Activated gamma-delta T cell treated with Interleukin-2 at 50 U/mL for 16 hours (primary cell): ENCODE measurements around the gene VAV3.

Experiments used
- DNase-seq: peaks from one replicate; pipeline ENCODE4 v3.0.0-alpha.2; 2020

VAV3 gene

DNA sequence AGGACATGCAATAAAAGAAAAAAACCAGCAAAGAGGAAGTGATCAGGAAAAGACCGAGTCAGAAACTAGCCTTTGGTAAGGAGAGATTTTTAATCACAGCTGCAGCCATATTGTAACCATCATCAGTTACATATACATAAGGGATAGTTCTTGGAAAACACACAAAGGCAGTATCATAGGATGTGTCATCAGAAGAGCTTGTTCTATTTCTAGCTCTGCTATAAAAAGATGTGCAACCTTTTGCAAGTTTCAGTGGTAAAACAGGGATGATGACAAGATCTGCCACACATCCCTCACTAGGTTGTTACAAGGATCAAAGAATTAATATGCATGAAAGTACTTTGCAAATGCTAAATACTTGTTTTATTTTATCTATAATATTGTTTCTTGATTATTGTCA lies 342.0 kb downstream of the VAV3 start:
- no peak for DNase-seq

DNA sequence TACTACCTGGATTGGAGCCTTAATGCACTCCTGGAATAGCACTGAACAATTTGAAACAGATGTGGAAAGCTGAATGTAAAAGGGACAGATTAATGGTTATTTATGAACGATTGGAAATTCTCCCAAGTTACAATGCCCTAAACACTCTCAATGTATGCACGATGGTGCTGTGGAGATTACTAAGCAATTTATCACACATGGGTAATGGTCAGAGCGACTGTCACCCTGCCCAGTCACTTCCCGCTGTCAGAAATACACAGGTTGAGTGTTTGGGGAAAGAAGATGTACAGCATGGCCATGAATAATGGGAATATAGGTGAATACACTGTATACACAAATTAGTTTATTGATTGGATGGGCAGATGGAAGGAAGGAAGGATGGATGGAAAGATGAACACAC lies 342.4 kb downstream of the VAV3 start:
- DNase-seq: no peak

DNA sequence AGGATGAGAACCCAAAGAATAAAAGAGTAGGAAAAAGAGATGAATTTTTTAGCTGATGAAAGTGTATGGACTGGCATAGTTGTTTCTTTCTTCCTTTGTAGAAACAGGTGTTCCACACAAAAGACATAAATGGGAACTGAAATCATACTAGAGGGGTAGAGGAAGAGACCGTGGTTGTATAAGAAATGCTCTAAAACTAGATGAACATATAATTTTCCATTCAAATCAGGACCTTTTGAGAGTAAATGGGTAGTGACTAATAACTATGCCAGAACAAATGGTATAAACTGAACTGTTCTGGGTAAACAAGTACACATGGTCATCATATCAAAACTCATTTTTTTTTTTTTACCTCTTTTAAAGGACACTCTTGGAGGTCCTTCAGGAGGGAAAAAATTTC lies 344.2 kb downstream of the VAV3 start:
- DNase-seq: no peak

DNA sequence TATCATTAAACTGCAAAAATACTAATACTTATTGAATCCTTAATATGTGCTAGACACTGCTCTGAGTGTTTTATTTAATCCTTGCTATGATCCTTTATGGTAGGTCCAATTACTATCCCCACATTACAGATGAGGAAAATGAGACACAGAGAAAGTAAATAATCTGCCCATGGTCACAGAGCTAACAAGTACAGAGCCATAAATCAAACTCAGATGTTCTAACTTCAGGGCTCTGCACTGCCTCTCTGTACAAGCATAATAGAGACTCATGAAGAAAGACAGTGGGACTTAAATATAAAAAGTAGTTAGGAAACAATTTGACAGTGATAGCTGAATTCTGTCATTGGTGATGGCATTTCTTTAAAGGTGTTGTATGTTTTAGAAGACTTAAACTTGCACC lies 346.4 kb downstream of the VAV3 start:
- DNase-seq: no peak

DNA sequence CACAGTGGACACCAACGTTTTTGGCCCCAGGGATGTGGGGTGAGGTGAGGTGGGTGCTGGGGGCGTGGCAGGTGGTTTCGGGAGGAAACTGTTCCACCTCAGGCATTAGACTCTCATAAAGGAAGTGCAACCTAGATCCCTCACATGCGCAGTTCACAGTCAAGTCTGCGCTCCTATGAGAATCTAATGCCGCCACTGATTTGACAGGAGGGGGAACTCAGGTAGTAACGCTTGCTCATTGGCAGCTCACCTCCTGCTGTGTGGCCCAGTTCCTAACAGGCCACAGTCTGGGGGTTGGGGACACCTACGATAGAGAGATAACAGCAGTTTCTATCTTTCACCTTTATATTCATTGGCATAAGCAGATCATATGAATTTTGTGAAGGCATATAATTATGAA lies 347.1 kb downstream of the VAV3 start:
- DNase-seq: no peak

DNA sequence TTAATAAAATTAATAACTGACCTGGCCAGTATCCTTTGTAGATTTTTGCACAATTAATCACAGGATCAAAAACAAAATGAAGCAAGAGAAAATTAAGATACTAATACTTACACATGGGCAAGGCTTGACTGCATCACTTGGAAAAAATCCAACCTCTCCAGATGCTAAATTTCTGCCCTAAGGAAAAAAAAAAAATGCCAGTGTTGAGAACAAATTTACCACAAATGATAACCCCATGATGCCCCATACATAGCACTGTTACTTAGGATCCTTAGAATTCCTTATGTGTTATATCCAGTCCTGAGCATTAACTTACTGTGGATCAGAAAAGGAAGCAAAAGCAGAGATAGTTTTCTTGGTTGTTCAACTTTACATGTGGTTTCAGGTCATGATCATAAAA lies 347.5 kb downstream of the VAV3 start:
- no peak for DNase-seq

DNA sequence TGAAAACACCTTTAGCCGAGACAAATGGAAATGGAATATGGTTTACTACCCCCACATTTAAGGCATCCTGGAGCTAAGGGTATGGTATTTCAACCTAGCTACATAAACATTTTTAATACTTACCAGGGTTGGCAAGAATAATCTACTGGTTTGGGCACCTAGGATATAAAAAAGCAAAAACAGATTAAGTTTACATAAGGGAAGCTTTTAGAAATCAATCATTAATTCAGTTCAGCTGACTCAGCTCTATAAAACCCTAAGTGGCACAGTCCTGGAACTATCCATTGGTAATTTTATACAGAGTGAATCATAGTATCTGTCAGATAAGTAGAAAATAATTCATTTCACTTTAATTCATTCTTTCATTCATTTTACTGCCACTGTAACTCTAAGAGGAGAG lies 355.2 kb downstream of the VAV3 start:
- no peak for DNase-seq

DNA sequence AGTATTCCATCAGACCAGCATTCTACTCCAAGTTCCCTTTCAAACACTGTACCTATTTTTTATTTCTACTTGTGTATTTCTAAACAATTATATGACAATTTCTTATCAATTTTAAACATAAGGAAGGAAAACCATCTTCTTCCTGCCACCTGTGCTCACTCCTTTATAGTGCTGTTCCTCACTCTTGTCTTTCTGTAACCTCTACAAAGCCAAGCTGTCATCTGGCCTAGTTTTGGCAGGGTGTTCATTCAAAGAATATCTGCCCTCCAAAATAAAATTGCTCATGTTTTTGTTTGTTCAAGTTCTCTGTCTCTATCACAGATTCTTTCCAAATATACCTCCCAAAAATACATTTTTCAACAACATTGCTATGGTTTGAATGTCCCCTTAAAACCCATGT lies 360.2 kb downstream of the VAV3 start:
- DNase-seq: no peak

DNA sequence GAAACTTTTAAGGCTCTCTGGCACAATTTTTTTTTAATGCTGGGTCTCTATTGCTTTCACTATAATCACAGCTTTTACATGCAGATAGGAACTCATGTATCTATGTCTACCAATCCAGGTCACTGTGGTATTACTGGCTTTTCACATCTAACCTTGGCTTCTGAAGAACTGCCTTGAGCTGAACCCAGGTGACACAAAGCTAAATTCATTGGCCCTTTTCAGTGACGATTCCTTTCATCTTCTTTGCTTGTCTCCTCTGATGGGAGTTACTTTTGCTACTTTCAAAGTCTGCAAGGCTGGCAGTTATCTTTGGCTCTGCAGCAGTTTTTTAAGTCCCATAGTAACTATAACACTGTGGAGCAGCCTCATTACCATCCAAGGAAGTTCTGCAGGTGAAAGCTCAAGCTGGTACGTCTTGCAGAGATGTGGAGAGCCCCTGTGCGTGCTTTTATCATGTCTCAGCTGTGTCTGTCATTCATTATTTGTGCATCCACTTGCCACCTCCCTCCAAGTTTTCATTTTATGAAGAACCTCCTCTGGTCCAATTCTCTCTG lies 364.3 kb downstream of the VAV3 start:
- DNase-seq: no peak

DNA sequence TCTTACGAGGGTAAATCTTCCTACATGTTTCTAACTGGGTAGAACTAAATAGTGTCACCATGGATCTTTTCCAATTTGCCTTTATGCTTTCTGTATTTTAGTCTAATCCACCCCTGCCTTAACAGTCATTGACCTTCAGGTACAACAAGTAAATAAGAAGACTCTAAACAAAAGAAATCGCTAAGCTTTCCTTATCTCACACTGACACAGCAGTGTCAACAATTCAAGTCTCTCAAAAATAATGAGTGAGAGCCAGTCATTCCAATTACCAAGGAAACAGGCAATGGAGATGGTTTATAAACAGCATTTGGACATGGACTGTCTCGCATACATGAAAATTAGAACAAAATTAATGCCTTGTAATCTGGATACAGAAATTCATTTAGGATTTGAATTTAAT lies 365.8 kb downstream of the VAV3 start:
- no peak for DNase-seq

DNA sequence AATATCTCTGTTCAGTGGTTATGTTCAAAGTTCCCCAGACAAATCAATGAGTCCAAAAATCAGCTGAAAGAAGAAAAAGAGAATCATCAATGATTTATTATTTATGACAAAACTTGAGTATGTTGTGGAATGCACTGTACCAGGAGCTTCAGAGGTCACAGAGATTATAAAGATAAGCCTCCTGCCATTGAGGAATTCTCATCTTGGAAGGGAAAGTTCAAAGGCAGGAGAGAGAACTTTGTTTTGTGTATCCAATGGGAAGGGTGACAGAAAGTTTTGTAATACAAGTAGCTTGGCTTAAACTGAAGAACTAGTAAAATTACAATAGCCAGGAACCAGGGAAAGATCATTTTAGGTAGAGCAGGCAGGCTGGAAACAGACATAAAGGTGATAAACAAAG lies 367.7 kb downstream of the VAV3 start:
- no peak for DNase-seq

DNA sequence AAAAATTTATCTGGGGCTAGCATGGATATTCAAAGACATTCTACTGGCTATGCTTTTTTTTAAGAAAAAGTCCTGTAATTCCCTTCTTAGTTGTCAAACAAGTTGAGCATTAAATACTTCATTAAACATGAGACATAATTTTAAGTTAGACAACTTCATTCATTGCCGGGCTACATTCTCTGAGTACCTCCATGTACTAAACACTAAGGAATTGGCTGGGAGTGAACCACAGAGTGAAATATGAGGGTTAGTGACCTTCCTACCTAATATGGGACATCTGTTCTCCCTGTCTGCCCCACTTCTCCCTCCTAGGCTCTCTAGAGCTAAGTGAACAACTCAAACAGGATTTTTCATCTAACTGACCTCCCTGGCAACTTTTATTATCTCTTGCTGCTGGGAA lies 370.4 kb downstream of the VAV3 start:
- no peak for DNase-seq

DNA sequence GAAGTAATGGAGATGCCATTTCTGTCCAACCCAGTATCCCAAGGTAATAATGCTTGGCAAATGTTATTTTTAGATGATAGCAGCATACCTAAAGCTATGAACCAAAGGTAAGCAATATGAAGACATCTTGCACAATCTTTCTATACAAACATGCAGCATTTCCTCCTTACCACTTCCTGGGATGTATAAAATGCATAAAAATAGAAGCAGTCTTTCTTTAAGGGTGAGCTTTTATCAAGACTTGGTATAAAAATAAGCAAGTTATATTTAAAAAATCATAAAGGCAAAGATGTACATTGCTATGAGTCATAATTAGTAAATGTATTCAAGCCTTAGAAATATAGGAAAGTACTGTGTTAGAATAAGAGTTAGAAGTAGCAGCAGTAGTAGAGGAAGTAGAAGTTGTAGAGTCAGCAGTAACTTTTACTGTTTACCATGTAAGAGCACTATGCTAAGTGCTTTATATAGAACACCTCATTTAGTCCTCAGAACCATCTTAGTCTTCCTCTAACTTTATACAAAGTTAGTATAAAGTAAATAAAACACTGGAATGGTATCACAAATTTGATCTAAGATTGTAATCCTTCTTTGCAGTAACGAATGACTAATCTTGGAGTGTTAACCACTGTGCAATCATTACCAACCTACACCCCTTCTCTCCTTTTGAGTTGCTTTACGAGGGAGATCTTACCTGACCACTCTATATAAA lies 371.3 kb downstream of the VAV3 start:
- no peak for DNase-seq

DNA sequence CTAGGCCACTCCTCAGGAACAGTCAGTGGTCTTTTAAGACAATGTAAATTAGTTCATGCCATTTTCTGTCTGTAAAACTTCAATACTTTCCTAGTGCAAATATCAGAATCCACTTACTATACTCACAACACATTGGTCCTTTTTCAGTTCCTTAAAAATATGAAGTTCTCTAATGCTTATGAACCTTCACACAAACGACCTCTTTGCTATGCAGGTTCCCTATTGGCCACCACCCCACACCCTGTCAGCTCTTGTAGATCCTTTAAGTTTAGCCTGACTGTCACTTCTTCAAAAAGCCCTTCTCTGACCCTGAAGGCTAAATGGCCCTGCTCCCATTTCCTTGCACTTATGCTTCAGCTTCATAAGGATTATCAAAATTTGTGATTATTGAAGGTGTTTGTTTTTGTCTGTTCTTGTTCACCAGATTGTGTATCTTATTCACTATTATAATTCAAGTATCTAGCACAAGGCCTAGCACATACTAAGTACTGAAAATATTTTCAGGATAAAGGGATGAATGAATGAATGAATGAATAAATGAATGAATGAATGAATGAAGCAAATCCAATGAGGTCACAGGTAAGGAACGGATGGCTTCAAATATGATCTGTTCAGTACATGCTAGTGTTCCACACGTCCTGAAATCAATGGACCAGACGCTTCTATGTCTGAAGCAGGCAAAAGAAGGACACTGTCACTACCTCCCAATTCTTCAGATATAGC lies 373.9 kb downstream of the VAV3 start:
- DNase-seq: no peak

DNA sequence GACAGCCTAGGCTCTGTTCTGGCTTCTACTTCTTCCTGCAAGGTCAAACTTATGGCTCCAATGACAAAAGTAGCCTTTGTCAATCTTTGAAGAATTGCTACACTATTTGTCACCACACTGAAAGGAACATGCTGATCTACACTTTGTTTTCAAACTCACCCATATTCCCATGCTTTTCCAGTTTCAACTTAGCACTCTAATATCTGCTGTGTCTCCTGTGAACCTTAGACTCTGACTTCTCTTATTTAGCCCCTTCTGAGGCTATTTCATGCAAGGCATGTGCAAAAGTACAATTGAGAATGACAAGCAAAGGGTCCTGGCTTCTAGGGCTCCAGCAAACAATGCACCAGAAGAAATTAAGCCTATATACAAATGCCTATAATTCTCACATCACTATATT lies 374.9 kb downstream of the VAV3 start:
- DNase-seq: no peak

DNA sequence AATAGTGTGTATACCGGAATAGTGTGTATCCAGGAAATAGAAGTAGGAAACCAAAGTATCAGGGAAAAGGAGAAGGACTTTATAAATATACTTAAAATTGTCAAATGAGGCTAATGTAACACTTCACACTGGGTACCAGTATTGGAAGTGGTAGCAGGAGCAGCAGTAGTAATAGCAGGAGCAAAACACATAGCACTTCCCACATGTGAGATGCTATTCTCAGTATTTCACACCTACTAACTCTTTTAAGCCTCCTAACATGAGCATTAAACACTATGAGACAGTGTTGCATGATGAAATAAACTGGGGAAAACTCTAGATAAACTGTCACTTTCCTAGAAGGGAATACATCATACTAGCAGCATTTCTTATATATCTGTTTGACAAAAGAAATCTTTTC lies 376.7 kb downstream of the VAV3 start:
- no peak for DNase-seq

DNA sequence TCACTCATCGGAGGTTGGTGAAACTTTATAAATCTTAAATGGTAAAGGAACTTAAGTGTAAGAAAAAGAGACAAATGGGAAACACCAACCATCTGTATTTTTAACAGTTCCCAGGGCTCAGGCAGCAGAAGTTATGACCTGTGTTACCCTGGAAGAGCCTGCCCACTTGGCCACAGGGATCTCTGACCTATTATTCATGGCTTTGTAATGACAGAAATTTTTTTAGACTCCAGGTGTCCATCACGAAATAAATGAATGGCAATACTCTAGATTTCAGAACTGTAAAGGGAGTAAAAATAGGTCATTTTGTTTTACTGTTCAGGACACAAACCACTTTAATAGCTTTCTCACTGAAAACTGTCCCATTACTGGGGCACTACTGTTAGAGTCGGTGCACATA lies 389.8 kb downstream of the VAV3 start:
- no peak for DNase-seq

DNA sequence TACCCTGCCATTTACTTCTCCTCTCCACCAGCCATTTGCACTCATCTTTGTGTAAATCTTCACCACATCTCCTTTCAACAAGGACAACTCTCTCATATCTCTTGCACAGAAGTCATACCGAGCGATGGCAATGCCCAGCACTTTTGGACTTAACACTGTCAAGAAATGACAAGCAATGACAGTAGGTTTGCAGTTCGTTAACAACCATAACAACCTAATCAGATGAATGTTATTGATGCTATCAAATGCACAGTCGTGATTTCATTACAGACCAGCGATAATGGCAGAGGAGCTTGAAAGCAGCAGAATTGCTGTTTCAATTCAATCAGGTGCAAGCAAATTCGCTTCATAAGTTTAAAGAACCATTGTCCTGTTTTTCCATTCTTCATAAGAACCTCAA lies 390.9 kb downstream of the VAV3 start:
- no peak for DNase-seq

DNA sequence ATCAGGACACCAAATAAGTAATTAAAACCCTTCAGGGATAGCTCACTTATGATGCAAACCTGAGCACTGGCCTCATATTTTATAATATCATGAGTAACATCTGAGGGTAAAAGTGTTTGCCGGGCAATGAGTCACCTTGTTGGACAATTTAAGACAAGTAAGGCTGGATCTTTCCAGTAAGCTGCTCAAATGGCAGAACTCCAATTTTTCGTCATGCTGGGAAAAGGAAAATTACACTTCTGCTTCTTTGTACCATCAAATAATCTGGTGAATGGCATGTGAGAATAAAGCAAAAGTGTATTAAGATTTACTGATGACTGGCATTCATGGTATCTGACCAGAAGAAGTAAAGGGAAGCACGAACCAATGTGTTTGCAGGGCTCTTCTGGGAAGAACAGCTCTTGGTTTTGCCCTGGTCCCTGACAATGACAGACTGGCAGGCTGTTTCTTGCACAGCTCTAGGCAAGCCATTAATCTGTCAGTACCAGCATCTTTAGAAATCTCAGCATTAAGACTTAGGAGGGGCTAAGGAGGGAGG lies 392.2 kb downstream of the VAV3 start:
- DNase-seq: no peak

DNA sequence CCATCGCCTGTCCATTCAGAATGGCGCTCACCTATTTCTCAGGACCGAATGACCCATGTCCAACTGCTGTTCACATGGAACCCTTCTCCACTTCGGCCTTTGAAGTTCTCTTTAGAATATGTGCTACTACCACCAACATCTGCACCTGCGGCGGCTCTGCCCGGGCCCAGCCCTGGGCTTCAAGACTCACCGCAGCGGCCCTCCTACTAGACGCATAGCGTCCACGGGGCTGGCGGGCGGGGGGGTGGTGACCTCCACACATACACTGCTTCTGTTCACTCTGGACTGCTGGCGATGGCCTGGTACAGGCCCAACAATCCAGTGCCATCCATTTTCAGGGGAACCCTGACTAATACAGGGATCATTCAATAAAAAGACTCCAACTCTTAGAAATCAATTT lies 394.2 kb downstream of the VAV3 start:
- DNase-seq: no peak

DNA sequence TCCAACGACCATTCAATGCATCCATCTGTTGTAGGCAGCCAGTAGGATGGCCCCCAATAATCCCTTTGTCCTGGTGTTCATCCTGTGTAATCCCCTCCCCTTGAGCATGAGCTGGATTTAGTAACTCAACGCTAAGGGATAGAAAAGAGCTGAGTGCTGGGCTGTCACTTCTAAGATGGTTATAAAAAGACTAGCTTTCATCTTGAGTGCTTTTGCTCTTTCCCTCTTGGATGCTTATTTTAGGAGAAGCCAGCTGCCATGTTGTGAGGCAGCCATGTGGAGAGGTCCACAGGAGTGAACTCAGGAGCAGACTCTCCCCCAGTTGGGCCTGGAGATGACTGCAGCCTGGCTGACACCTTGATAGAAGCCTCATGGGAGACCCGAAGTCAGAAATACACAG lies 401.5 kb downstream of the VAV3 start:
- DNase-seq: no peak

DNA sequence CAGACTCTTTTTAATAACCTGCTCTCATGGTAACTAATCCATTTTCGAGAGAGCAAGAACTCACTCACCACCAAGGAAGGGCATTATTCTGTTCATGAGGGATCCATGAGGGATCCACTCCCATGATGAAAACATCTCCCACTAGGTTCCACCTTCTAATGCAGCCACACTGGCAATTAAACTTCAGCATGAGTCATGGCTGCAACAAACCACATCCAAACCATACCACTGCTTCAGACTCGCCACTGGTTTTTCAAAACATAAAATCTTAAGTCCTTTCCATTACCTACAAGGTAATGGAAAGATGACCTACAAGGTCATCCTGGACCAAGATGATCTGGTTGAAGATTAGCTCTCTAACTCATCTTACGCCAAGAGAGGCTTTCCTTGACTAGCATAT lies 405.1 kb downstream of the VAV3 start:
- DNase-seq: no peak

DNA sequence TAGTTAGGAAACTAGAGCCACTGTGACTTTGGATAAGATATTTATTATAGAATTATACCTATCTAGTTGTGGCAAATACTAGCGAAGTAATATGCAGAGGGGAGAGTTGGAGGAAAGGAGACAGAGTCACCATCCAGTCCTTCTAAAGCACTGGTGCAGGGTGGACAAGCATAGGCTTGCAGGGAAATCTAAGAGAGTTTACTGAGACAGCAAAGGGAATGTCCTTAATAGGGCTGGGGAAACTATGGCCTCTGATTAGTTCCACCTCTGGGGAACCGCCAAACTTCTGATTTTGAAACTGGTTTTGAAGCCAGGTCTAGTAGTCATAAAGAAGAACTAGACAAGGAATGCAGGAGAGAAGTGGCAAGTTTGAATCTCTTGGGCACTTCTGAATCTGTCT lies 407.9 kb downstream of the VAV3 start:
- no peak for DNase-seq

DNA sequence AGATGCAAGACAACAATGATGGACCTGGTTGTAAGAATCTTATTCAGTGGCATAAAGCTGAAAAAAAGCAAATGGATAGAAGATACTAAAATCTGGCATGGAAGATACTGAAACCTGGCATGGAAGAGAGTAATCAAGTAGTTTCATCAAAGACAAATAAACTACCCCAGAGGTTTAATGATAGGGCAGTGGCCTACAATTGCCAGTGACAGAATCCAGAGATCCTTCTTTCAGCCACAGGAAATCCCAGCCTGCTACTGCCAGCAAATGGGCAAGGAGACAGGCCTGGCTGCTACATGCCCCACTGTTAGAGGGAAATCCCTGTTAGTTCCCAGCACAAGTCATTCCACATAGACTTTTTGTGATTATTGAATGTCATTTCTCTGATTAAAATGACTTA lies 409.4 kb downstream of the VAV3 start:
- DNase-seq: no peak

DNA sequence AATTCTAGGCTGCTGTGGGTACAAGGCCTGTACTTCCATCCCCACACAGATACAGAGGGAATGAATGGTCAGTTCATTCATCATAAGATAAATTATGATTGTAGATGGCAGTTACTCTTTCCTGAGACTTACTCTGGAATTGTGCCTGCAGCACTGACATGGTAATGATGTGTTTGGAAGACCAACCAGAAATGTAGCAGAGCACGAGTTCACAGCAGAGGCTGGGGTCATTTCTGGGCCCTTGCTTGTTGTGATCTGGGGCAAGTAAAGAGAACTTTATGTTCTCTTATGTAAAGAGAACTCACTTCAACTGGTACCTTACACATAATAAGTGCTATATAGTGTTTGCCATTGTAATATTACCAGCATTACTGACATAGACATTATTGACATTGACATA lies 412.2 kb downstream of the VAV3 start:
- no peak for DNase-seq
